Stimulated activated CD4-positive, alpha-beta T cell treated with anti-CD3 and anti-CD28 coated beads, Interleukin-4, amount 100 ng/mL, for 4 hours (primary cell): ENCODE results near the gene TPO.

ENCODE experiments used
- DNase-seq, 2 experiments: peaks; one replicate each; pipeline ENCODE4 v3.0.0-alpha.2; 2020

TPO gene

DNA sequence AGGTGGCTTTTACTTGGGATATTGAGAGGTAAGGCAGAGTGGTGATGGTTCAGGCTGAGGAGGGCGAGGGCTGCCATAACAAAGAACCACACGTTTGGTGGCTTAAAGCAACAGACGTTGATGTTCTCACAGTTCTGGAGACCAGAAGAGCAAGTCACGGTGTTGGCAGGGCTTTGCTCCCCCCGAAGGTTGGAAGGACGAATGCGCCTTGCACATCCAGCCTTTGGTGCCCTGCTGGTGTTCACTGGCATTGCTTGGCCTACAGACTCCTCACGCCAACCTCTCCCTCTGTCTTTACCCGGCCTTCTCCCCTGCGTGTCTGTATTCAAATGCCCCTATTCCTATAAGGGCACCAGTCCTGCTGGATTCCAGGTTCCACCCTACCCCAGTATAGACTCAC is 125.4 kb downstream of the TPO start:
- DNase-seq, result no peak

- no peak for DNase-seq
These were observed 126.2 kb downstream of the TPO start for GRCh38 chr2:1539441-1539840.

DNA sequence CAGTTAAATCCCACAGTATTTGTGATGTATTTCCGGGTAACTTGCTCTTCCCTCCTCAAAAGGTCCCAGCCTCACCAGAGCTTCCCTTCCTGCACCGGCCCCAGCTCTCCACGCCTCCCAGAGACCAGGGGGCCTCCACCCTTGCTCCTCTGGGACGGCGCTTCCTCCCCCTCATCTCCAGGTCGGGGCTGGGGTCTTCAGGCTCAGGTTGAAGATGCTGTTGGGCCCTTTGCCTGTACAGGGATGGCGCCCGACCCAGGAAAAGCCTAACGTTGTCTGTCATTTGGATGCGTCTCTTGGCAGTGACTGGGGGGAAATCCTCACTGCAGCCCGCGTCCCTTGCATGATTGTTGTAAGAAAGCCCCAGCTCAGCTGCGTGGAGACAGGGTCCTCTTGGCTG is 126.7 kb downstream of the TPO start:
- no peak for DNase-seq

DNA sequence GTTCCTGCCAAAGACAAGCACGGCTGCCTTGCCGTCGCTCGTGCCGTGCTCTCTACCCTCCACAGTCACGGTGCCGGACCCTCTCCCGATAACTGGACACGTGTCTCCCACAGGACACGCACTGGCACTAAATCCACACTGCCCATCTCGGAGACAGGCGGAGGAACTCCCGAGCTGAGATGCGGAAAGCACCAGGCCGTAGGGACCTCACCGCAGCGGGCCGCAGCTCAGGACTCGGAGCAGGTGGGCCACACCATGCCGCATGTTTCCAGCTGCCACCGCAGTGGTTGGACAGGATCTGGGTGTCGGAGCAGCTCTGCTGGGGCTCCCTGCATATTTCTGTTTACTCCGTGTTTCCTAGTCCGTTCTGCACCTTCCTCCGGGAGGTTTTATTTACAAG is 127.2 kb downstream of the TPO start:
- no peak for DNase-seq

- DNase-seq, result no peak
These were observed 127.8 kb downstream of the TPO start for GRCh38 chr2:1541040-1541439.

- DNase-seq, result no peak
These were observed 128.7 kb downstream of the TPO start for GRCh38 chr2:1541819-1542475.

- DNase-seq, result no peak
These were observed 129.7 kb downstream of the TPO start for GRCh38 chr2:1542971-1543370.

DNA sequence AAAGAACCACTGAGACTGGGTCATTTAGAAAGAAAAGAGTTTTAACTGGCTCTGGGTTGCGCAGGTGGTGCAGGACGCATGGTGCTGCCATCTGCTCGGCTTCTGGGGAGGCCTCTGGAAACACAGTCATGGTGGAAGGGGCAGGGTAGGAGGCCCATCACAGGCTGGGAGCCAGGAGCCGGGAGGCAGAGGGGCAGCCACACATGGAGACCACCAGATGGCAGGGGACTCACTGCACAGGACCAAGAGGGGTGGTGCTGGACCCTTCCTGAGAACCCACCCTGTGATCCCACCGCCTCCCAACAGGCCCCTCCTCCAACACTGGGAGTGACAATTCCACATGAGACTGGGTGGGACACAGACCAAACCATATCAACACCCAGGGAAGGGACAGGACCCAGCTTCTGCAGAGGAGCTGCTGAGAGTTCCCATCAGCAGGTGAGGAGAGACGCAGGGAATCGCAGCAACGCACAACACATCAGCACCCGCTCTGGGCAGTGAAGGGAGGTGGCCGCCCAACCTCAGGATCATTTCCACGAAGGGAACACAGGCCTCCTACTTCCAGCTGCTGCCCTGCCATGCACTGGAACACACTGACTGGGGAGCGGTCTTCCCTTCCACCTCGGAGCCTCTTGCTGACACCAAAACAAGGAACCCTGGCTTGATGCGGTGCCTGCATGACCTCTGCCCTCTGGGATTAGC is 130.7 kb downstream of the TPO start:
- no peak for DNase-seq

DNA sequence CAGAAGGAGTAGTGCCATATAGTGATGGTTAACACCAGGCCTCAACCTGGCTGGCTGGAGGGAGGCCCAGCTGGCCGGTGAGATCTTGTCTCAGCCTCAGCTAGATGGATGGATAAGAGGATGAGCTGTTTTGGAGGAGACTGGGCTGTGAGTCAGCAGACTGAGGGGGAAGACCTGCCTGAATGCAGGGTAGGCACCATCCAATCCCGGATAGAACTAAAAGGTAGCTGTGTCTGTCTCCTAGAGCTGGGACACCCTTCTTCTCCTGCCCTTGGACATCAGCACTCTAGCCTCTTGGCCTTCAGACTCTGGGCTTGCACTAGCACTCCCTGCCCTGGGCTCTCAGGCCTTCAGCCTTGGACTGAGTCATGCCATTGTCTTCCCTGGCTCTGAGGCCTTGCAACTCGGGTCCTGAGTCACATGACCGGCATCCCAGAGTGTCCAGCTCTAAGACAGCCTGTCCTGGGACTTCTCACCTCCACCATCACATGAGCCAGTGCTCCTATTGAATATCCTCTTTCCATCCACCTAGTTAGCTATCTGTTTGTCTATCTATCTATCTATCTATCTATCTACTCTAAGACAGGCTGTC is 131.3 kb downstream of the TPO start:
- no peak for DNase-seq

DNA sequence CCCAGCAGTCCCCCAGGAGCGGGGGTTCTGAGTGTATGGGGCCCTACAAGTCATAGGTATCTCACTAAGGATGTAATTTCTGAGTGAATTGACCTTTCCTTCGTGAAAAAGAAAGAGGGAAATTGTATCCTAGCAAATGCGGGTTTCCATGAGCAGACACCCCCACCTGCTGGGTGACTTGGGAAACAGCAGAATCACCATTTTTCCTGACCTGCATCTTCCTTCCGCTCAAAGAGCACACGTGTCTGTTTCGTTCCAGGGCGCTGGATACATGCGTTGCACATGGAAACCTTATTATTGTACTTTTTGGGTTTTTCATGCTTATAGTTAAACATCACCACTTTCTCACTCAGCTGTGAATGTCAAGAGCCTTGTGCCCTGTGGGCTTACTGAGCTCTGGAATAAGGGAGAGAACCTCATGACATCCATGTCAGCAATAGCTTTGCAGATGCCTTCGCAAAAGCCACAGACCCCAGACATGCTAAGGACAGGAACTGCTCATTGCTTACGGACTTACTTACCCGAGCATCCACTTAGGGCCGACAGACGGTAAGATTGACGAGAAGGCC is 132.8 kb downstream of the TPO start:
- DNase-seq, result peak in 1 of 2 experiments; percentile 15

GRCh38 chr2:1546901-1547300 is 133.6 kb downstream of the TPO start:
- no peak for DNase-seq

GRCh38 chr2:1548910-1549673 is 135.8 kb downstream of the TPO start:
- no peak for DNase-seq

DNA sequence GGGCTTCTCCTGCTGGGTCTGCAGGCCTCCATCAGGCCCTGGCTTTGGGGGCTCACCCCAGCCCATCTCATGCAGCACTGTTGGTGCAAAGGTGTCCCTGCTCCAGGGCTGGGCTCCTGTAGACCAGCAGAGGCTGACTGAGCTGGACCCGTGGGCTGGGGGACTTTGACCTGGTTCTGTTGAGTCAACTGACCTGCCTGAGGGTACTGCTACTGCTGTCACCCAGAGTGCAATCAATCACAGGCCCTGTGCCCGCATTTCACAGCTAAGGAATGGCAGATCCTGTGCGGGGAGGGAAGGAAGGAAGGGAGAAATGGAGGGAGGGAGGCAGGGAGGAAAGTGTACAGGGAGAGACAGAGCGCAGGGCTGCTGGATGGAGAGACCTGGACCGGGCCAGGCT is 136.8 kb downstream of the TPO start:
- no peak for DNase-seq

DNA sequence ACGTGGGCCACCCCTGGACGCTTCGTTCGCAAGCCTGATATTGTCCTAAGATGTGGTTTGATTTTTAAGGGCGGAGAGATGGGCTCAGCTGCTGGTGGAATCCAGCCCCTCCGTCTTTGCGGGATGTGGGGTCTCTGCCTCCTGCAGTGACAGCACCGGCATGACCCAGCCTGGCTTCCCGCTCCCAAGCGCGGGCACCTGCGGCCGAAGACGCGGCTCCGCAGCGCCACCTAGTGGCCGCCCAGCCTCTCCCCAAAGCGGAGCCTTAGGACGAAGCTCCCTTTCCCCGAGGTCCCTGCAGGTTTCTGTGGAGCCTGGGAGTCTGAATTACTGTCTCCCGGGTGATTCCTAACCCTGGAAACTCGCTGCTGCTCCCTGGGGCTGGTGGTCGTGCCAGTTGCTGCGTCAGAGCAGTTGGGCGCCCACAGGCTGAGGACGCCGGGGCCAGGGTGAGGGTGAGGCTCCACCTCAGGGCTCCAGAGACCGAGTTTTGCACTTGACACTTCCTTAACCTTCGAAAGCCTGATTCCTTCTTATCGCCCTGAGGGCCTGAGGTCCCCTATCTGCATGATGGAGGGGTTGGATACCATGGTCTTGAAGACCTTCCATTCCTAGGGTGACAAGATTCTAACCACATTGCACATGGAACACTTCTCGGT is 137.5 kb downstream of the TPO start:
- DNase-seq, result peak; percentile 41 to 72

DNA sequence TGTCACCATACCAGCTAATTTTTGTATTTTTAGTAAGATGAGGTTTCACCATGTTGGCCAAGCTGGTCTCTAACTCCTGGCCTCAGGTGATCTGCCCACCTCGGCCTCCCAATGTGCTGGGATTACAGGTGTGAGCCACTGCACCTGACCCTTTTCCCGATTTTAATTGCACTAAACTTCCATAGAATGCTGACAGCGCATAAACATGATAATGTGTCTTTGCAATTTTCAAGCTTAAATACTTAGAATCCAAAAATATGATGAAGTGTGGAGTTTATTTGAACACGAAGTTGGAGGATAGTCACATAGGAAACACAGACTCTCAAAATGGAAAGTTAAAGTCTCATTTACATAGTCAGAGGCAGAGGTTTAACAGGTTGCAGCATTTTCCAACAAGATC is 138.6 kb downstream of the TPO start:
- DNase-seq, result no peak

GRCh38 chr2:1552611-1553010 is 139.3 kb downstream of the TPO start:
- DNase-seq, result no peak

DNA sequence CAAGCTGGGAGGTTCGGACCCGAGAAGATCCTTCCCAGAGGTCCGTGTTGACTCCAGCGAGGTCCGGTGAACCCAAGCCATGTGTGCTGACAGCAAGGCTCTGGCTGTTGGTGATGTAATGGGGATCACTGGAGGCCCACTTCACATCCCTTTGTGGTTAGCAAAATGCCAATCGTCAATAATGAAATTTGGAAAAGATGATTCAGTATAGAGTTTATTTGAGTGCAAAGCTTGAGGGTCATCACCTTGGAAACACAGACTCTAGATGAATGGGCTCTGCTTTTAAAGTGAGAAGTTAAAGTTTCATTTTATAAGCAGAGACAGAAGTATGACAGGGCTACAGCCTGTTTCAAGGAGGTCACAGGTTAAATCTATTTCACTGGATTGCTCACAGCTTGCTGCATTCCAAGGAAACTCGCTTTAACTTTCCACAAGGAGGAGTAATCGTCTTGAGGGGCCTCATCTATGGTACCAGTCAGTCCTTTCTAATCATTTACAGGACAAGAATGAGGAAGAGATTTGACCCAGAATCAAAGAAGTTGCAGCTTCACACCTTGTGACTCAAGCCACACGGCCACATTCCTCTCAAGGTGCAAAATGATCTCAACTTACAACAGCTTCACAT is 140.5 kb downstream of the TPO start:
- no peak for DNase-seq

- no peak for DNase-seq
These were observed 143.0 kb downstream of the TPO start for GRCh38 chr2:1556286-1556685.

DNA sequence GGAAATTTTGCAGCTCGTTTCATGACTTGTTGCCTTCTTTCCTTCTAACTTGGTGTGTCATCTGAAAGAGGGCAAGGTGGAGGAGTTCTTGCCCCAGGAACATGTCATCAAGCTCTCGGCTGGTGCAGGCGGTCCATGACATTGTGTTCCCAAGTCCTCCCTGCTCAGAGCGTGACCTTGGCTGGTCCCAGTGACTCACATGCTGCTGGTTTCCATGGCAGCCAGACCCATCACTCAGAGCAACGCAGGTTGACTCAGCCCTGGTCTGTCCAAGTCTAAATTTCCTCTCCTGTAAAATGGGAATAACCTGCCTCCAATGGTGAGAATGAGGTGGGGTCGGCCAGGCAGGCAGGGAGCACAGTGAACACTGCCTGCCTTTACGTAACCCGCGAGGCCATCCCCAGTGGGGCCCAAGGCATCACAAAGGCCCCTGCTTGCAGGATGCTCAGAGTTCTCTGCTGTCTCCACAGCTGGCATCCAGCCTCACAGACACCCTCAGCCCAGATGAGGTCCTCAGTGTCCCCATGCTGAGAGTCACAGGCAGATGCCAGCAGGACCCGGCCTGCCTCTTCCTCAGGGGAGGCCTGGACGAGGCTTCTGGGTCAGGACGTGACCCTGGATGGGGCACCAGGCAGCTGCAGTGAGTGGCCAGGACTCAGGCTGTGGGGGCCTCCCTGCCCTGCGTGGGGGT is 143.7 kb downstream of the TPO start:
- no peak for DNase-seq

DNA sequence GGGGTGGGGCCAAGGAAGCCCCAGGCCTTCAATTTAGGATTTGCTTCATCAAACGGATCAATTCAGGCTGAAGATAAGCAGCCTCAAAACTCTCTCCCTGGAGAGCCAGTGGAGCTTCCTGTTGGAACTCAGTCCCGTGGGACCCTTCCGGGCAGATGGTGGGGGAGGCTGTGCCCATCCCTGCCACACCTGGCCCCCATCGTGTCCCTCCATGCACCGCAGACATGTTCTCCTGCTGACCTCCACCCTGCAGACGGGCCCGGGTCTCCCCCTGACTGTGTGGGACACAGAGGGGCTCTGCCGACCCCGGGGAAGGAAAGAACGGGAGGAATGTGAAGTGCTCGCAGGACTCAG is 144.2 kb downstream of the TPO start:
- DNase-seq, result no peak

DNA sequence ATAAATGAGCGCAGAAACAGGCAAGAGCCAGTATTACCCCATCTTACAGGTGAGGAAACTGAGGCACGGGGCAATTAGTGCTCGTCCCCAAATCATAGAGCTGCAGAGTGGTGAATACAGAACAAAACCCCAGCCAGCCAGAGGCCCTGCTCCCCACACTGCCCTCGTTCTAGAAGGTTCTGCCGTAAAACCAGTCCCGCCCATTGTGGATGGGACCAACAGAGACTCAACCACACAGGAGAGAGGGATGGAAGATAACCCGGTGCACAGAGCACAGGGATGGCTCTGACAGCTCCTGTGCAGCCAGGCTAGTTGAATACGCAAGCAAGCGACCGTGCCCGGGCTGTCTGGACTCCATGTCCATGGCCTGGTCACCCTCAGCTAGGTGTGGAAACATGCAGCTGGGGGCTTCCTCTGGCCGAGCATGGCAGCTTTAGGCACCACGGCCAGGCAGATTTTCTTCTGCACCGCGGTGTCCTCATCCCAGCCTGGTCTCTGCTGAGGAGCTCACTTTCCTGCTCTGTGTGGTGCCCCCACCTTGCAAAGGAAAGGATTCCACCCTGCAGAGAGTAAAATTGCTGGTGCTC is 146.4 kb downstream of the TPO start:
- DNase-seq, result no peak
